DOHH2 (cell line): Measurements from ENCODE around the gene EML1.

ENCODE experiments used
- H3F3A ChIP-seq: fragments of 200-600 bp; sonication (generic), shearing (Covaris generic); 2 replicates; pipeline ENCODE4 v1.6.0; 2016; ENCODE audit warnings: antibody characterized with exemption, mild to moderate bottlenecking; ENCODE audit not compliant: control insufficient read depth, insufficient read depth
- H3K27ac ChIP-seq: fragments of 200-600 bp; sonication (generic); 2 replicates; pipeline ENCODE4 v1.5.1; 2014; ENCODE audit warnings: low read depth, mild to moderate bottlenecking, low read length, moderate library complexity
- H3K27me3 ChIP-seq: fragments of 200-600 bp; sonication (generic); 2 replicates; pipeline ENCODE4 v1.6.1; 2014; ENCODE audit warnings: mild to moderate bottlenecking, low read length, mixed read lengths; ENCODE audit not compliant: control insufficient read depth
- H3K36me3 ChIP-seq: fragments of 200-600 bp; sonication (generic); 2 replicates; pipeline ENCODE4 v1.6.1; 2014; ENCODE audit warnings: mild to moderate bottlenecking, low read length, moderate library complexity, mixed read lengths; ENCODE audit not compliant: control insufficient read depth
- H3K4me1 ChIP-seq: fragments of 200-600 bp; sonication (generic); 2 replicates; pipeline ENCODE4 v1.6.1; 2014; ENCODE audit warnings: mild to moderate bottlenecking, low read length, mixed read lengths; ENCODE audit not compliant: control insufficient read depth
- H3K4me2 ChIP-seq: fragments of 200-600 bp; sonication (generic); 2 replicates; pipeline ENCODE4 v1.6.0; 2014; ENCODE audit warnings: mild to moderate bottlenecking, low read length, moderate library complexity
- H3K4me3 ChIP-seq: fragments of 200-600 bp; sonication (generic); 2 replicates; pipeline ENCODE4 v1.5.1; 2014; ENCODE audit warnings: mild to moderate bottlenecking, low read length, mixed read lengths
- H3K79me2 ChIP-seq: fragments of 200-600 bp; sonication (generic); 2 replicates; pipeline ENCODE4 v1.6.1; 2014; ENCODE audit warnings: mild to moderate bottlenecking, low read length, mixed read lengths; ENCODE audit not compliant: control insufficient read depth
- H3K9me2 ChIP-seq: fragments of 200-600 bp; sonication (generic); replicated peaks from 2 replicates; pipeline ENCODE4 v1.6.1; 2014; ENCODE audit warnings: mild to moderate bottlenecking, low read length, mixed read lengths; ENCODE audit not compliant: control insufficient read depth
- H3K9me3 ChIP-seq: fragments of 200-600 bp; sonication (generic); 2 replicates; pipeline ENCODE4 v1.6.1; 2014; ENCODE audit warnings: antibody characterized with exemption, low read length, mixed read lengths; ENCODE audit not compliant: control insufficient read depth, insufficient read depth
- H4K20me1 ChIP-seq: fragments of 200-600 bp; sonication (generic); 2 replicates; pipeline ENCODE4 v1.6.0; 2014; ENCODE audit warnings: low read depth, mild to moderate bottlenecking, antibody characterized with exemption, low read length, moderate library complexity; ENCODE audit not compliant: control insufficient read depth, insufficient read depth
- CTCF ChIP-seq: fragments of 200-600 bp; sonication (generic); IDR thresholded peaks from one replicate; pipeline ENCODE4 v1.5.1; 2014; ENCODE audit warnings: antibody characterized with exemption, mild to moderate bottlenecking, low read depth, low read length; ENCODE audit not compliant: poor library complexity, severe bottlenecking
- EZH2phosphoT487 ChIP-seq: fragments of 200-600 bp; sonication (generic); IDR thresholded peaks from 2 replicates; pipeline ENCODE4 v1.6.1; 2017; ENCODE audit warnings: borderline replicate concordance, mild to moderate bottlenecking, antibody characterized with exemption, low read length, moderate library complexity, mixed read lengths

EML1 gene

GRCh38 chr14:99976021-99976420, 182.8 kb downstream of the EML1 start:
- Histone ChIP-seq H3K4me3 (no peak overlapping the region), H3K79me2 (peaks cover 24% of the 10 kb centered on the region), H4K20me1 (no peaks in the 10 kb centered on the region), H3K36me3 (no peaks in the 10 kb centered on the region), H3F3A (no peaks in the 10 kb centered on the region), H3K4me2 (no peak overlapping the region), H3K9me2 (no peaks in the 10 kb centered on the region), H3K9me3 (no peaks in the 10 kb centered on the region), H3K27ac (no peak overlapping the region), H3K4me1 (peaks cover 5% of the 10 kb centered on the region), H3K27me3 (no peaks in the 10 kb centered on the region)
- TF ChIP-seq EZH2phosphoT487 (no peak), CTCF (no peak)

- Histone ChIP-seq H3K9me3 (no peaks in the 10 kb centered on the region), H4K20me1 (no peaks in the 10 kb centered on the region; the same call in 1 of the 2 replicates), H3K4me2 (no peak overlapping the region), H3K36me3 (no peaks in the 10 kb centered on the region), H3K9me2 (no peaks in the 10 kb centered on the region), H3K4me3 (no peak overlapping the region), H3K4me1 (peaks cover 5% of the 10 kb centered on the region), H3K27ac (no peak overlapping the region), H3K27me3 (peaks cover 2% of the 10 kb centered on the region; the same call in 1 of the 2 replicates), H3K79me2 (peaks cover 24% of the 10 kb centered on the region), H3F3A (0 out of 2 replicates have a peak, but pooled peaks cover 2% of the 10 kb centered on the region)
- no peak for TF ChIP-seq EZH2phosphoT487
- no peak for TF ChIP-seq CTCF
Observed at GRCh38 chr14:99976681-99977080, 183.5 kb downstream of the EML1 start.

DNA sequence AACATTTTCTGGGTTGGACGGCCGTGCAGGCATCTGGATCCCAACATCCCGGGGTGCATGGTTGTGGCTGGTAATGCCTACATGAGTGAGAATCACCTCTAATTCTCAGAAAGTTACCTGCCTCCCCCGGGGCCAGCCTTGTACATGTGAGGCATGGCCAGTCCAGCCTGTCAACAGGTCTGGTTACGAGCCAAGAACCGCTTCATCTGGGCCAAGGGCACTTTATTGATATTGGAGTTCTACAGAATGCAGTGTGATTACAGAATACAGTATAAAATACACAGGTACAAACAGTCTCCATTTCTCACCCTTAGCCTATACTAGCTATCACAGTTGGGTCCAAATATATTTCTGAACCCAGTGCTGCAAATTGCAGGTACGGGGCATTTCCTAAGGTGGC, 187.1 kb downstream of the EML1 start:
- Histone ChIP-seq H3K27ac (no peak overlapping the region), H3K9me3 (no peaks in the 10 kb centered on the region), H4K20me1 (peaks cover 5% of the 10 kb centered on the region; the same call in 1 of the 2 replicates), H3K79me2 (peaks cover 8% of the 10 kb centered on the region), H3K4me3 (no peak overlapping the region), H3F3A (0 out of 2 replicates have a peak, but pooled peaks cover 2% of the 10 kb centered on the region), H3K9me2 (no peaks in the 10 kb centered on the region), H3K27me3 (peaks cover 6% of the 10 kb centered on the region), H3K4me1 (no peaks in the 10 kb centered on the region), H3K4me2 (no peak overlapping the region), H3K36me3 (no peaks in the 10 kb centered on the region)
- no peak for TF ChIP-seq CTCF
- no peak for TF ChIP-seq EZH2phosphoT487

DNA sequence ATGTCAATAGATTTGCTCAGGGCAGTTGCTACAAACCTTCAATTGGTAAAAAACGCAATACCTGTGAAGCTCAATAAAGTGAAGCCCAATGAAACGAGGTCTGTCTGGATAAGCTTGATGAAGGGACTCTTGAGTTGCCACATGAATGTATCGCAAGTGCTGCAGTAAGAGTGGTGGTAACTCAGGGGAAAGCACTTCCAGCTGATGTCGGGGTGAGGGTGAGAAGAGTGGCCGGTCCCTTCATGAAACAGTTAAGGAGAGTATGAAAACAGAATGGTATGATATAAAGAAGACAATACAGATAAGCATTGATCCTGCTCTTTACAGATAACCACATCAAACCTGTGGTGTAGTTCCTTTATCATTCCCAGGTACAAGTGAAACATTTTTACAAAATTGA, 188.6 kb downstream of the EML1 start:
- Histone ChIP-seq H3K9me3 (no peaks in the 10 kb centered on the region), H3K4me1 (no peaks in the 10 kb centered on the region), H3K79me2 (no peaks in the 10 kb centered on the region; the same call in 1 of the 2 replicates), H3K4me2 (no peak overlapping the region), H3K4me3 (no peak overlapping the region), H3K27ac (no peak overlapping the region), H3F3A (0 out of 2 replicates have a peak, but pooled peaks cover 2% of the 10 kb centered on the region), H4K20me1 (peaks cover 5% of the 10 kb centered on the region; the same call in 1 of the 2 replicates), H3K36me3 (no peaks in the 10 kb centered on the region), H3K27me3 (peaks cover 6% of the 10 kb centered on the region), H3K9me2 (no peaks in the 10 kb centered on the region)
- TF ChIP-seq EZH2phosphoT487 (no peak), CTCF (no peak)
